Measurements from ENCODE around the gene AGBL4. TPM values are rescaled to one million over a fixed set of nuclear protein-coding genes. Genes with fewer than 3 reads are reported as not detected.

Gene AGBL4
- total and polyA plus RNA-seq, 7 donors: 0.01 to 0.05 TPM; not detected in 5

- H3K27ac ChIP-seq: no peak overlapping the region
- H3K4me1 ChIP-seq: no peaks in the 10 kb centered on the region
- H3K4me3 ChIP-seq: no peak overlapping the region
- H3K36me3 ChIP-seq (ENCODE audit: insufficient read depth in 1 of 2, low read depth in 1 of 2): no peaks in the 10 kb centered on the region
- no peak for TF ChIP-seq CTCF (IDR thresholded peaks at IDR 0.05)
- intact Hi-C loops (cut with DNase I): no loop called here
- DNase-seq (no peak), ATAC-seq (no peak)
- no peaks in the 10 kb centered on the region for H3K27me3 ChIP-seq (ENCODE audit: insufficient read depth in 3 of 3, low read length in 2 of 3)
- H3K9me3 ChIP-seq: no peaks in the 10 kb centered on the region
- 68 to 75% (median 68%) methylated on average over 7 of the region's 7 CpGs for WGBS, 3 donors
Observed at GRCh38 chr1:49527606-49528305, 496.0 kb downstream of the AGBL4 start.

- ATAC-seq: no peak
- no peak for TF ChIP-seq CTCF (IDR thresholded peaks at IDR 0.05)
- intact Hi-C loops (cut with DNase I): no loop called here
- Histone ChIP-seq H3K27me3 (ENCODE audit: insufficient read depth in 3 of 3, low read length in 2 of 3) (no peaks in the 10 kb centered on the region), H3K4me3 (no peak overlapping the region), H3K27ac (no peak overlapping the region), H3K36me3 (ENCODE audit: insufficient read depth in 1 of 2, low read depth in 1 of 2) (no peaks in the 10 kb centered on the region), H3K9me3 (no peaks in the 10 kb centered on the region), H3K4me1 (no peaks in the 10 kb centered on the region)
- no peak for DNase-seq
- 85 to 92% (median 86%) methylated on average over 1 of the region's 1 CpG for WGBS, 3 donors
Observed at GRCh38 chr1:49526672-49527071, 497.1 kb downstream of the AGBL4 start.

DNA sequence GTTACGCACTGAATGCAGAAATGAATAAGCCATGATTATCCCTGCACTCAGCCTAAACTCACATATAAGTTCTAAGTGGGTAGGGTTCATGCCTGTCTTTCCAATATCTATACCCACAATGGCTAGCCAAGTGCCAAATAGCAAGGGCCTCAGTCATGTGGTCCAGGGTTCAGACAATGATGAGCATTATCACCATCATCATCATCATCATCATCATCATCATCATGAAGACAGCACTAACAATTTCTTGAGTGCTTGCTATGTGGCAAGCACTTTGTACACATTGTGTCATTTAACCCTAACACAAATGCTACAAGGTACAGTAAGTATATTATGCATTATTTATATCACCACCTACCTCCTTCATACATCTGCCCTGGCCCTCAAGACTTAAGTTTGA, 500.0 kb downstream of the AGBL4 start:
- no peaks in the 10 kb centered on the region for H3K36me3 ChIP-seq (ENCODE audit: insufficient read depth in 1 of 2, low read depth in 1 of 2)
- DNase-seq (no peak), ATAC-seq (no peak)
- H3K9me3 ChIP-seq: no peaks in the 10 kb centered on the region
- no peak overlapping the region for H3K27ac ChIP-seq
- 89 to 97% (median 90%) methylated on average over 1 of the region's 1 CpG for WGBS, 3 donors
- no peaks in the 10 kb centered on the region for H3K4me1 ChIP-seq
- H3K4me3 ChIP-seq: no peak overlapping the region
- TF ChIP-seq CTCF (IDR thresholded peaks at IDR 0.05): no peak
- H3K27me3 ChIP-seq (ENCODE audit: insufficient read depth in 3 of 3, low read length in 2 of 3): no peaks in the 10 kb centered on the region
- intact Hi-C loops (cut with DNase I): no loop called here

GRCh38 chr1:49466961-49467360, 556.8 kb downstream of the AGBL4 start:
- WGBS, 3 donors: 44 to 64% (median 63%) methylated on average over 1 of the region's 1 CpG
- Histone ChIP-seq H3K4me3 (no peak overlapping the region), H3K27ac (no peak overlapping the region), H3K36me3 (ENCODE audit: insufficient read depth in 1 of 2, low read depth in 1 of 2) (no peaks in the 10 kb centered on the region), H3K9me3 (no peaks in the 10 kb centered on the region), H3K4me1 (no peaks in the 10 kb centered on the region), H3K27me3 (ENCODE audit: insufficient read depth in 3 of 3, low read length in 2 of 3) (no peaks in the 10 kb centered on the region)
- intact Hi-C loops (cut with DNase I): no loop called here
- DNase-seq: no peak
- TF ChIP-seq CTCF (IDR thresholded peaks at IDR 0.05): no peak
- ATAC-seq: no peak

Data from psoas muscle (tissue), 8 donors.